SK-N-SH treated with all-trans-retinoic acid at 6 μM for 48 hours (cell line): Measurements from ENCODE around the gene PLXNA4.

Experiments used
- ATAC-seq: fragments of 200-7000 bp; cut with Tn5 transposase; 3 replicates; pipeline ENCODE4 v1.9.1; 2020; ENCODE audit warnings: mild to moderate bottlenecking, moderate library complexity
- BACH2 ChIP-seq: fragments of 250-450 bp; sonication (Bioruptor Pico); IDR thresholded peaks from 2 replicates; pipeline ENCODE4 v1.9.0; 2021; ENCODE audit warnings: mild to moderate bottlenecking, borderline replicate concordance
- CSDC2 ChIP-seq: fragments of 250-450 bp; sonication (Bioruptor Pico); IDR thresholded peaks from 2 replicates; pipeline ENCODE4 v1.5.0; 2020; ENCODE audit warnings: mild to moderate bottlenecking, moderate library complexity
- ESRRG ChIP-seq: fragments of 250-450 bp; sonication (Bioruptor Pico); IDR thresholded peaks from 2 replicates; pipeline ENCODE4 v1.6.1; 2021; ENCODE audit warnings: mild to moderate bottlenecking
- GLIS3 ChIP-seq: fragments of 250-450 bp; sonication (Bioruptor Pico); IDR thresholded peaks from 2 replicates; pipeline ENCODE4 v1.5.0; 2020; ENCODE audit warnings: mild to moderate bottlenecking, moderate library complexity
- OSR1 ChIP-seq: fragments of 250-450 bp; sonication (Bioruptor Pico); IDR thresholded peaks from 2 replicates; pipeline ENCODE4 v1.8.0; 2022; ENCODE audit warnings: moderate library complexity, mild to moderate bottlenecking, inconsistent platforms
- SNAI2 ChIP-seq: fragments of 250-450 bp; sonication (Bioruptor Pico); IDR thresholded peaks from 2 replicates; pipeline ENCODE4 v1.5.0; 2020; ENCODE audit warnings: mild to moderate bottlenecking, moderate library complexity
- TCF4 ChIP-seq: fragments of 250-450 bp; sonication (Bioruptor Pico); IDR thresholded peaks from 2 replicates; pipeline ENCODE4 v1.8.0; 2021; ENCODE audit warnings: mild to moderate bottlenecking, moderate library complexity, borderline replicate concordance
- TOX ChIP-seq: fragments of 250-450 bp; sonication (Bioruptor Pico); IDR thresholded peaks from 2 replicates; pipeline ENCODE4 v1.8.0; 2021; ENCODE audit warnings: mild to moderate bottlenecking, moderate library complexity, borderline replicate concordance
- ZC3H10 ChIP-seq: fragments of 250-450 bp; sonication (Bioruptor Pico); IDR thresholded peaks from 2 replicates; pipeline ENCODE4 v1.5.1; 2021; ENCODE audit warnings: mild to moderate bottlenecking, moderate library complexity
- ZFP3 ChIP-seq: fragments of 250-450 bp; sonication (Bioruptor Pico); IDR thresholded peaks from 2 replicates; pipeline ENCODE4 v1.5.0; 2020; ENCODE audit warnings: mild to moderate bottlenecking, moderate library complexity
- ZFP30 ChIP-seq: fragments of 450-650 bp; formaldehyde crosslinking; IDR thresholded peaks from 2 replicates; pipeline ENCODE4 v1.5.0; 2022; ENCODE audit warnings: mild to moderate bottlenecking, moderate library complexity
- TF ChIP-seq, protein P1 (sequence below): fragments of 250-450 bp; sonication (Bioruptor Pico); IDR thresholded peaks from 2 replicates; pipeline ENCODE4 v1.8.0; 2020; ENCODE audit warnings: mild to moderate bottlenecking, moderate library complexity, borderline replicate concordance
- TF ChIP-seq, protein P2 (sequence below): fragments of 250-450 bp; sonication (Bioruptor Pico); IDR thresholded peaks from 2 replicates; pipeline ENCODE4 v1.8.0; 2021; ENCODE audit warnings: low read depth, mild to moderate bottlenecking, moderate library complexity, borderline replicate concordance
- TF ChIP-seq, protein P3 (sequence below): fragments of 250-450 bp; sonication (Bioruptor Pico); IDR thresholded peaks from 2 replicates; pipeline ENCODE4 v1.5.0; 2020; ENCODE audit warnings: mild to moderate bottlenecking, moderate library complexity
- TF ChIP-seq, protein P4 (sequence below): fragments of 250-450 bp; sonication (Bioruptor Pico); IDR thresholded peaks from 2 replicates; pipeline ENCODE4 v1.5.1; 2021; ENCODE audit warnings: mild to moderate bottlenecking, moderate library complexity
- TF ChIP-seq, protein P5 (sequence below): fragments of 250-450 bp; sonication (Bioruptor Pico); IDR thresholded peaks from 2 replicates; pipeline ENCODE4 v1.5.1; 2020; ENCODE audit warnings: low read depth, mild to moderate bottlenecking, moderate library complexity

Gene PLXNA4

DNA sequence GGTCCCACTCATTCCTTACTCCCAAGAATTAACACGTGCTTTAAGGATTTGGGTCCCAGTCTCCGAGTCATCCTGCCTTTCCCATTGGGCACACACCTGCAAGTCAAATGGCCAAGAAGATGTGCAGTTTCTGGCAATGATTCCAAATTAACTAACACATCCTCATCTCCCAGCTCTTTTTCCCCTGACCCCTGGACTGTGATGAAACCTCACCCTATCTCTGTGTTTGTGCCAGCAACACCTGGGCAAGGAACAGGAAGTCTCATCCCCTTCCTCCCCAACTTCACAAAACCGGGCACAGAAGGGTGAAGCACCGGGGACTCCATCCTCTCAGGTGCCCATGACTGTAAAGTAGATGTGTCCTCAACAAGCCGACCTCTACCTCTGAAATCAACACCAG lies 54.8 kb downstream of the PLXNA4 start (continued):
- TF ChIP-seq, protein P1, sequence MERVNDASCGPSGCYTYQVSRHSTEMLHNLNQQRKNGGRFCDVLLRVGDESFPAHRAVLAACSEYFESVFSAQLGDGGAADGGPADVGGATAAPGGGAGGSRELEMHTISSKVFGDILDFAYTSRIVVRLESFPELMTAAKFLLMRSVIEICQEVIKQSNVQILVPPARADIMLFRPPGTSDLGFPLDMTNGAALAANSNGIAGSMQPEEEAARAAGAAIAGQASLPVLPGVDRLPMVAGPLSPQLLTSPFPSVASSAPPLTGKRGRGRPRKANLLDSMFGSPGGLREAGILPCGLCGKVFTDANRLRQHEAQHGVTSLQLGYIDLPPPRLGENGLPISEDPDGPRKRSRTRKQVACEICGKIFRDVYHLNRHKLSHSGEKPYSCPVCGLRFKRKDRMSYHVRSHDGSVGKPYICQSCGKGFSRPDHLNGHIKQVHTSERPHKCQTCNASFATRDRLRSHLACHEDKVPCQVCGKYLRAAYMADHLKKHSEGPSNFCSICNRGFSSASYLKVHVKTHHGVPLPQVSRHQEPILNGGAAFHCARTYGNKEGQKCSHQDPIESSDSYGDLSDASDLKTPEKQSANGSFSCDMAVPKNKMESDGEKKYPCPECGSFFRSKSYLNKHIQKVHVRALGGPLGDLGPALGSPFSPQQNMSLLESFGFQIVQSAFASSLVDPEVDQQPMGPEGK (CRISPR knock-in tag), result no peak
- no peak for TF ChIP-seq ESRRG (CRISPR knock-in tag)

DNA sequence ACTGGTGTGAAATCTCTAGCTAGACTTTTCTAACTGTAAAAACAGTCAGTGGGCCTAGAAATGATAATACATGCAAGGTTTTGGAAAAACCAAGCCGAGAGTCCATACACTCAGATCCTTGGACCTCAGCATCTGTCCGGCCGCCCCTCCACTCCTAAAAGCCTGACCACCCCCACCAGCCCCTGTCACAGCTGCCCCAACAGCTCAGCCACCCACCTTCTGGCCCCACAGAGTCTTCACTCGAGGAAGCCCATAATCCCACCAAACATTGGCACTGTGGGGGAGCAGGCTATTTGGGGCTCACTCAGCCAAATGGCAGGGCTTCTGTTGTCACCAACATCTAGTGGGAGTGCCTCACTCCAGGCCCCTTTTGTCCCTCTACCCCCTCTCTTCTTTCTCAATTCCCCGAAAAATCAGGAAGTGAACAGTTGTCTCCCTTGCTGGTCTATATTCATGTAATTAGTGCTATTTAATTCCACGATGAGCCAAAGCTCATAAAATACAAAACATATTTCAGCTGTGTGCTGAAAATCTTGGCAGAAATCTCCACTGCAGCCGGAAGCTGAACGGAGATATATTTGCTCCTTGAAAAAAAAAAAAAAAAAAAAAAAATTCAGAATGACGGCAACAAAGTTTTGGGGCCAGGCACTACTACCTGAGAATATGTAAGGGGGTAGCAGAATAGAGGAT lies 55.5 kb downstream of the PLXNA4 start:
- ATAC-seq, result no peak
- no peak for TF ChIP-seq ZFP3
- TF ChIP-seq, all 23 proteins: peak for 0

DNA sequence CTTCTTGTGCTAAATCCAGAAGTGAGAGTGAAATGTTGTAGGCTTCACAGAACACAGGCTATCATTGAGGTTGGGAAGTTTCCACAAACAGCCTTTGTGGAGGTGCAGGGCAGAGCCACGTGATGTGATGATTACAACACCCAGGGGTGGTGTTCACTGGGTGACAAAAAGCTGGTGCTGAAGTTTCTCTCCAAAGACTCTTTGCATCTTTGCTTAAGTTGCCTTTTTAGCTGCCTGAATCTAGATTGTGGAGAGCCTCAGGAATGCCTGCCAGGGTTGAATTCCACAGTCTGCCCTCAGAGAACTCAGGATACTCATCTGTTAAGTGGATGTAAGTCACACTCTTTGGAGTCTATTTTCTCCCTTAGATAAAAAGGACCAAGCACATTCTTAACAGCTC lies 56.3 kb downstream of the PLXNA4 start:
- no peak for ATAC-seq

DNA sequence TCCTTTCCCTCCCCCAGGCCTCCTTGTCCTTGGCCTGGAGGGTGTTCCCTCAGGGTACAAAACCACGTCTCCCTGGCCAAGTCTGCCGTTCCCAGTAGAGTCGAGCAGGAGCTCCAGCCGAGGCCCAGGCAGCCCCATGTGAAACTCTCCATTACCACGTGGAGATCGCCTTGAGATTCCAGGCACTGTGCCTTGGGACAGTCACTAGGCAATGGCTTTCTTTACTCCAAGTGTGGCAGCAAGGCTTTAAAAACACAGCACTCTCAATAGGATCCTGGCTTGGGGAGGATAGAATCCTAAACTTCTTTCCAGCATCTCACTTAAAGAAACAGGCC lies 57.5 kb downstream of the PLXNA4 start:
- TF ChIP-seq, protein P2, sequence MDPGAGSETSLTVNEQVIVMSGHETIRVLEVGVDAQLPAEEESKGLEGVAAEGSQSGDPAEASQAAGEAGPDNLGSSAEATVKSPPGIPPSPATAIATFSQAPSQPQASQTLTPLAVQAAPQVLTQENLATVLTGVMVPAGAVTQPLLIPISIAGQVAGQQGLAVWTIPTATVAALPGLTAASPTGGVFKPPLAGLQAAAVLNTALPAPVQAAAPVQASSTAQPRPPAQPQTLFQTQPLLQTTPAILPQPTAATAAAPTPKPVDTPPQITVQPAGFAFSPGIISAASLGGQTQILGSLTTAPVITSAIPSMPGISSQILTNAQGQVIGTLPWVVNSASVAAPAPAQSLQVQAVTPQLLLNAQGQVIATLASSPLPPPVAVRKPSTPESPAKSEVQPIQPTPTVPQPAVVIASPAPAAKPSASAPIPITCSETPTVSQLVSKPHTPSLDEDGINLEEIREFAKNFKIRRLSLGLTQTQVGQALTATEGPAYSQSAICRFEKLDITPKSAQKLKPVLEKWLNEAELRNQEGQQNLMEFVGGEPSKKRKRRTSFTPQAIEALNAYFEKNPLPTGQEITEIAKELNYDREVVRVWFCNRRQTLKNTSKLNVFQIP, result no peak
- no peak for TF ChIP-seq SNAI2 (CRISPR knock-in tag)
- no peak for TF ChIP-seq GLIS3
- no peak for TF ChIP-seq ZFP30 (CRISPR knock-in tag)
- no peak for TF ChIP-seq ESRRG (CRISPR knock-in tag)
- no peak for TF ChIP-seq TOX (CRISPR knock-in tag)
- no peak for TF ChIP-seq OSR1 (CRISPR knock-in tag)
- TF ChIP-seq, protein P3, sequence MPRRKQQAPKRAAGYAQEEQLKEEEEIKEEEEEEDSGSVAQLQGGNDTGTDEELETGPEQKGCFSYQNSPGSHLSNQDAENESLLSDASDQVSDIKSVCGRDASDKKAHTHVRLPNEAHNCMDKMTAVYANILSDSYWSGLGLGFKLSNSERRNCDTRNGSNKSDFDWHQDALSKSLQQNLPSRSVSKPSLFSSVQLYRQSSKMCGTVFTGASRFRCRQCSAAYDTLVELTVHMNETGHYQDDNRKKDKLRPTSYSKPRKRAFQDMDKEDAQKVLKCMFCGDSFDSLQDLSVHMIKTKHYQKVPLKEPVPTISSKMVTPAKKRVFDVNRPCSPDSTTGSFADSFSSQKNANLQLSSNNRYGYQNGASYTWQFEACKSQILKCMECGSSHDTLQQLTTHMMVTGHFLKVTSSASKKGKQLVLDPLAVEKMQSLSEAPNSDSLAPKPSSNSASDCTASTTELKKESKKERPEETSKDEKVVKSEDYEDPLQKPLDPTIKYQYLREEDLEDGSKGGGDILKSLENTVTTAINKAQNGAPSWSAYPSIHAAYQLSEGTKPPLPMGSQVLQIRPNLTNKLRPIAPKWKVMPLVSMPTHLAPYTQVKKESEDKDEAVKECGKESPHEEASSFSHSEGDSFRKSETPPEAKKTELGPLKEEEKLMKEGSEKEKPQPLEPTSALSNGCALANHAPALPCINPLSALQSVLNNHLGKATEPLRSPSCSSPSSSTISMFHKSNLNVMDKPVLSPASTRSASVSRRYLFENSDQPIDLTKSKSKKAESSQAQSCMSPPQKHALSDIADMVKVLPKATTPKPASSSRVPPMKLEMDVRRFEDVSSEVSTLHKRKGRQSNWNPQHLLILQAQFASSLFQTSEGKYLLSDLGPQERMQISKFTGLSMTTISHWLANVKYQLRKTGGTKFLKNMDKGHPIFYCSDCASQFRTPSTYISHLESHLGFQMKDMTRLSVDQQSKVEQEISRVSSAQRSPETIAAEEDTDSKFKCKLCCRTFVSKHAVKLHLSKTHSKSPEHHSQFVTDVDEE (CRISPR knock-in tag), result no peak
- TF ChIP-seq TCF4 (CRISPR knock-in tag), result no peak
- TF ChIP-seq, protein P4, sequence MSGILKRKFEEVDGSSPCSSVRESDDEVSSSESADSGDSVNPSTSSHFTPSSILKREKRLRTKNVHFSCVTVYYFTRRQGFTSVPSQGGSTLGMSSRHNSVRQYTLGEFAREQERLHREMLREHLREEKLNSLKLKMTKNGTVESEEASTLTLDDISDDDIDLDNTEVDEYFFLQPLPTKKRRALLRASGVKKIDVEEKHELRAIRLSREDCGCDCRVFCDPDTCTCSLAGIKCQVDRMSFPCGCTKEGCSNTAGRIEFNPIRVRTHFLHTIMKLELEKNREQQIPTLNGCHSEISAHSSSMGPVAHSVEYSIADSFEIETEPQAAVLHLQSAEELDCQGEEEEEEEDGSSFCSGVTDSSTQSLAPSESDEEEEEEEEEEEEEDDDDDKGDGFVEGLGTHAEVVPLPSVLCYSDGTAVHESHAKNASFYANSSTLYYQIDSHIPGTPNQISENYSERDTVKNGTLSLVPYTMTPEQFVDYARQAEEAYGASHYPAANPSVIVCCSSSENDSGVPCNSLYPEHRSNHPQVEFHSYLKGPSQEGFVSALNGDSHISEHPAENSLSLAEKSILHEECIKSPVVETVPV (CRISPR knock-in tag), result no peak
- TF ChIP-seq BACH2 (CRISPR knock-in tag), result no peak
- no peak for ATAC-seq

More for the DNA sequence above, 56.3 kb downstream of the PLXNA4 start:
- TF ChIP-seq BACH2 (CRISPR knock-in tag) (no peak), TOX (CRISPR knock-in tag) (no peak), ZFP30 (CRISPR knock-in tag) (no peak), OSR1 (CRISPR knock-in tag) (no peak), GLIS3 (no peak), ZC3H10 (CRISPR knock-in tag) (no peak), CSDC2 (CRISPR knock-in tag) (no peak)
- TF ChIP-seq, protein P2, result no peak
- TF ChIP-seq, protein P5, sequence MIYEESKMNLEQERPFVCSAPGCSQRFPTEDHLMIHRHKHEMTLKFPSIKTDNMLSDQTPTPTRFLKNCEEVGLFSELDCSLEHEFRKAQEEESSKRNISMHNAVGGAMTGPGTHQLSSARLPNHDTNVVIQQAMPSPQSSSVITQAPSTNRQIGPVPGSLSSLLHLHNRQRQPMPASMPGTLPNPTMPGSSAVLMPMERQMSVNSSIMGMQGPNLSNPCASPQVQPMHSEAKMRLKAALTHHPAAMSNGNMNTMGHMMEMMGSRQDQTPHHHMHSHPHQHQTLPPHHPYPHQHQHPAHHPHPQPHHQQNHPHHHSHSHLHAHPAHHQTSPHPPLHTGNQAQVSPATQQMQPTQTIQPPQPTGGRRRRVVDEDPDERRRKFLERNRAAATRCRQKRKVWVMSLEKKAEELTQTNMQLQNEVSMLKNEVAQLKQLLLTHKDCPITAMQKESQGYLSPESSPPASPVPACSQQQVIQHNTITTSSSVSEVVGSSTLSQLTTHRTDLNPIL (CRISPR knock-in tag), result no peak
- TF ChIP-seq, all 23 proteins: peak for 0
